ENCODE results near the gene CSTPP1.

CSTPP1 gene

DNA sequence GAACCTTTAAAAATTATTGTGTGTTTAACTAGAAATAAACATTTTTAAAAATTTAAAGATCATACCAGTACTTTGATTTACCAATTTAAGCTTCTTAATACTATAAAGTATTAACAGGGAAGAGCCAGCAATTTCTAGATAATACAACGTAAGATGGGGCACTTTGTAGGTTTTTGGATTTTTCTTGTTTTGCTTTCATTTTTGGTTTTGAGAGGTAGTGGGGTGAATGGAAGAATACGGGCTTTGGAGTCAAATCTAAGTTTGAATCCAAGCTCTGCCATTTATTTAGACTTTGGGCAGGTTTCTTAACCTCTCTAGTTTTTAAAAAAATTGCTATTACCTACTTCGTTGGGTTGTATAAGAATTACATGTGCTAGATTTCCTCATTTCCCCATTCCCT is 44.9 kb downstream of the CSTPP1 start:
- Histone ChIP-seq H3K14ac (ENCODE audit: low read length) (no peak overlapping the region), H2BK120ac (ENCODE audit: low read depth, low read length) (no peak overlapping the region)
- WGBS, 2 donors (ENCODE audit: extremely low coverage in 2 of 2, insufficient read length in 2 of 2, insufficient replicate concordance in 1 of 2), result no CpG with 5 or more reads among the region's 3 CpGs

DNA sequence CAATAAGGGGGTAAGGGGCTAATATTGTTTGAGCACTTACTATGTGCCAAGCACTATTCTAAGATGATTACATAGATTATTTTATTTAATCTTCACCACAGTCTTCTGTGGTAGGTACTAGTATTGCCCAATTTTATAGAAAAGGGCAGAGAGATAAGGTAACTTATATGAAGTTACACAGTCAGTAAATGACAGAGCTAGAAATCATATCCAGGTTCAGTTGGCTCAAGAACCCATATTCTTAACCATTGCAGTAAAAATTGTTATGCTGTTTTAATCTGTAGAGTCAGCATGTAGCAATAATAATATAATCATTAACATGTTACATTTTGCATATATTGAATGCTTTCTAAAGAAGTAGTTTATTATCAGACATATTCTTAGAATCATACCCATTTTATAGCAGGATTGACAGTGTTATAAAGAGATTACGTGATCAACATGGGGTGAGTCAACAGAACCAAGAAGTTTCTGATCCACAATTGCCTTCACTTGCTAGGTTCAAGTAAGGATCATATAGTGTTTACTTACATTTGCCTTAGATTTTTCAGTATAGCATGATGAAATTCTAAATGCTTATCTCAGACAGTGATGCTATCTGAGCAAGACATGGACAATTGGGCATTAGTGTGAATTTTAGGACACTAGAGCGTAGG is 46.4 kb downstream of the CSTPP1 start:
- Histone ChIP-seq H3K4me3 (ENCODE audit: low read length in 2 of 2) (no peak overlapping the region), H3K23ac (ENCODE audit: low read depth, low read length, poor library complexity) (no peak overlapping the region), H3K27ac (replicated peaks; ENCODE audit: low read length) (no peak overlapping the region), H3K9ac (ENCODE audit: low read depth, low read length, poor library complexity) (no peak overlapping the region), H3K79me1 (ENCODE audit: low read depth, low read length) (no peaks in the 10 kb centered on the region), H2BK5ac (ENCODE audit: low read length) (no peak overlapping the region), H2BK12ac (ENCODE audit: low read length) (no peak overlapping the region), H3K36me3 (replicated peaks in 1 of 2; ENCODE audit: control insufficient read depth in 2 of 2, insufficient read depth in 2 of 2, low read length in 2 of 2) (peaks cover 0 to 12% of the 10 kb centered on the region in 2 donors), H3K9me3 (replicated peaks in 1 of 2; ENCODE audit: control insufficient read depth in 2 of 2, insufficient read depth in 1 of 2, low read depth in 1 of 2, low read length in 2 of 2) (no peaks in the 10 kb centered on the region), H2BK15ac (ENCODE audit: low read length) (no peak overlapping the region), H3K27me3 (ENCODE audit: control insufficient read depth in 3 of 3, insufficient read depth in 3 of 3, low read depth in 1 of 3, low read length in 3 of 3) (no peaks in the 10 kb centered on the region), H2AK5ac (ENCODE audit: low read depth, low read length) (no peak overlapping the region), H2BK120ac (ENCODE audit: low read depth, low read length) (no peak overlapping the region), H2AFZ (ENCODE audit: low read length) (no peak overlapping the region), H3K4me2 (ENCODE audit: insufficient read depth, low read length, poor library complexity, severe bottlenecking) (no peak overlapping the region), H3K4ac (ENCODE audit: low read length) (no peak overlapping the region), H3K14ac (ENCODE audit: low read length) (no peak overlapping the region), H4K8ac (ENCODE audit: low read depth, low read length) (no peak overlapping the region), H4K91ac (ENCODE audit: low read depth, low read length, poor library complexity) (no peak overlapping the region), H3K4me1 (ENCODE audit: control insufficient read depth in 2 of 2, insufficient read depth in 1 of 2, low read depth in 1 of 2, low read length in 2 of 2) (peaks cover 0 to 4% of the 10 kb centered on the region in 2 donors), H3K18ac (ENCODE audit: low read length) (no peak overlapping the region)
- WGBS, 2 donors (ENCODE audit: extremely low coverage in 2 of 2, insufficient read length in 2 of 2, insufficient replicate concordance in 1 of 2), result no CpG with 5 or more reads among the region's 2 CpGs
- no peak for DNase-seq (ENCODE audit: low spot score)

More for the DNA sequence above, 44.9 kb downstream of the CSTPP1 start:
- Histone ChIP-seq H3K4ac (ENCODE audit: low read length) (no peak overlapping the region), H2BK15ac (ENCODE audit: low read length) (no peak overlapping the region), H3K4me2 (ENCODE audit: insufficient read depth, low read length, poor library complexity, severe bottlenecking) (no peak overlapping the region), H2BK5ac (ENCODE audit: low read length) (no peak overlapping the region), H2AFZ (ENCODE audit: low read length) (no peak overlapping the region), H3K18ac (ENCODE audit: low read length) (no peak overlapping the region), H3K4me1 (ENCODE audit: control insufficient read depth in 2 of 2, insufficient read depth in 1 of 2, low read depth in 1 of 2, low read length in 2 of 2) (peaks cover 6 to 13% of the 10 kb centered on the region in 2 donors), H3K36me3 (replicated peaks in 1 of 2; ENCODE audit: control insufficient read depth in 2 of 2, insufficient read depth in 2 of 2, low read length in 2 of 2) (no peaks in the 10 kb centered on the region), H3K9me3 (replicated peaks in 1 of 2; ENCODE audit: control insufficient read depth in 2 of 2, insufficient read depth in 1 of 2, low read depth in 1 of 2, low read length in 2 of 2) (no peaks in the 10 kb centered on the region), H3K79me1 (ENCODE audit: low read depth, low read length) (no peaks in the 10 kb centered on the region), H3K27me3 (ENCODE audit: control insufficient read depth in 3 of 3, insufficient read depth in 3 of 3, low read depth in 1 of 3, low read length in 3 of 3) (no peaks in the 10 kb centered on the region), H3K4me3 (ENCODE audit: low read length in 2 of 2) (no peak overlapping the region), H4K8ac (ENCODE audit: low read depth, low read length) (no peak overlapping the region), H2AK5ac (ENCODE audit: low read depth, low read length) (no peak overlapping the region), H3K9ac (ENCODE audit: low read depth, low read length, poor library complexity) (no peak overlapping the region), H4K91ac (ENCODE audit: low read depth, low read length, poor library complexity) (no peak overlapping the region), H2BK12ac (ENCODE audit: low read length) (no peak overlapping the region), H3K23ac (ENCODE audit: low read depth, low read length, poor library complexity) (no peak overlapping the region), H3K27ac (replicated peaks; ENCODE audit: low read length) (no peak overlapping the region)
- no peak for DNase-seq (ENCODE audit: low spot score)

DNA sequence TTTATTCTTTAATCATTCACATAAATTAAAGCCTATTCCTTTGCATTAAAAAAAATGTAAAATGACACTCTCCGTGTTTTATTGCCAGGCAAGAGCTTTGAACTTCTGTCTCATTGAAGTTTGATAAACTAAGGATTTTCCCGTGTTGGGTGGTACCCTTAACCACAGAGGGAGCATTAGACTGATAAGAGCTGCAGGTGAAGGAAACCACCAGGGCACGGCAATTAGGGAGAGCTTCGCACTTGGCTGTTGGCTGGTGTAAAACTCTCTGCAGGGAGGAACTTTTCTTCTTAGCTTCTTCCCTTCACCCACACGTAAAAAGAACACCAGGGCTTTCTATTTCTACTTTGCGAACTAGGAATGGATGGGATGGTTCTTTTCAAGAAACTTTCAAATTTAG is 47.0 kb downstream of the CSTPP1 start:
- H3K4me1 ChIP-seq (ENCODE audit: control insufficient read depth in 2 of 2, insufficient read depth in 1 of 2, low read depth in 1 of 2, low read length in 2 of 2), result no peaks in the 10 kb centered on the region
- no peaks in the 10 kb centered on the region for H3K27me3 ChIP-seq (ENCODE audit: control insufficient read depth in 3 of 3, insufficient read depth in 3 of 3, low read depth in 1 of 3, low read length in 3 of 3)
- no peak overlapping the region for H3K4me3 ChIP-seq (ENCODE audit: low read length in 2 of 2)
- H3K4me2 ChIP-seq (ENCODE audit: insufficient read depth, low read length, poor library complexity, severe bottlenecking), result no peak overlapping the region
- H2AK5ac ChIP-seq (ENCODE audit: low read depth, low read length), result no peak overlapping the region
- no peak for DNase-seq (ENCODE audit: low spot score)
- no peak overlapping the region for H3K9ac ChIP-seq (ENCODE audit: low read depth, low read length, poor library complexity)
- no peaks in the 10 kb centered on the region for H3K9me3 ChIP-seq (replicated peaks in 1 of 2; ENCODE audit: control insufficient read depth in 2 of 2, insufficient read depth in 1 of 2, low read depth in 1 of 2, low read length in 2 of 2)
- H2BK12ac ChIP-seq (ENCODE audit: low read length), result no peak overlapping the region
- H3K79me1 ChIP-seq (ENCODE audit: low read depth, low read length), result no peaks in the 10 kb centered on the region
- H2AFZ ChIP-seq (ENCODE audit: low read length), result no peak overlapping the region
- no peak overlapping the region for H2BK15ac ChIP-seq (ENCODE audit: low read length)
- H3K27ac ChIP-seq (replicated peaks; ENCODE audit: low read length), result no peak overlapping the region
- H4K8ac ChIP-seq (ENCODE audit: low read depth, low read length), result no peak overlapping the region
- H3K36me3 ChIP-seq (replicated peaks in 1 of 2; ENCODE audit: control insufficient read depth in 2 of 2, insufficient read depth in 2 of 2, low read length in 2 of 2), result peaks cover 0 to 18% of the 10 kb centered on the region in 2 donors
- no peak overlapping the region for H2BK5ac ChIP-seq (ENCODE audit: low read length)
- no peak overlapping the region for H3K23ac ChIP-seq (ENCODE audit: low read depth, low read length, poor library complexity)
- no peak overlapping the region for H3K14ac ChIP-seq (ENCODE audit: low read length)
- no peak overlapping the region for H2BK120ac ChIP-seq (ENCODE audit: low read depth, low read length)
- H4K91ac ChIP-seq (ENCODE audit: low read depth, low read length, poor library complexity), result no peak overlapping the region
- no peak overlapping the region for H3K18ac ChIP-seq (ENCODE audit: low read length)
- no peak overlapping the region for H3K4ac ChIP-seq (ENCODE audit: low read length)
- WGBS, 2 donors (ENCODE audit: extremely low coverage in 2 of 2, insufficient read length in 2 of 2, insufficient replicate concordance in 1 of 2), result no CpG with 5 or more reads among the region's 6 CpGs

DNA sequence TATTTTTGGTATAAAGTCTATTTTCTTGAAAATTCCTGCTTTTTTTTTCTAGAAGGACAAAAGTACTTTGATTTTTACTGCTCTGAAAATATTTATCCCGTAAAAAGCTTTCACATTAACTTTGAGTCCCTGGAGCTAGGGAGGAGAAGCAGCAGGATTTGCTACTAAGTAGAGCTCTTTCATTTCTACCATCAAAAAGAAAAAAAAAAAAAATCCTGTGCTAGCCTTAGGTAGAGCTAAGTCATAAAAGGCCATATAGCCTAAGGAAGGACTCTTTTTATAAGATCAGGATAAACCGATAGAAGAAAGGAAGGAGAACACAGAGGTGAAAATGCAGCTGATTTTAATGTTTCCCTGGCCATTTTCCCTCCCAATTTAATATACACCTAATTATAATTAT is 48.0 kb downstream of the CSTPP1 start:
- DNase-seq (ENCODE audit: low spot score), result no peak
- H3K79me1 ChIP-seq (ENCODE audit: low read depth, low read length), result no peaks in the 10 kb centered on the region
- no peak overlapping the region for H3K23ac ChIP-seq (ENCODE audit: low read depth, low read length, poor library complexity)
- H2BK120ac ChIP-seq (ENCODE audit: low read depth, low read length), result no peak overlapping the region
- no peak overlapping the region for H2AFZ ChIP-seq (ENCODE audit: low read length)
- no peak overlapping the region for H3K4me3 ChIP-seq (ENCODE audit: low read length in 2 of 2)
- H2BK15ac ChIP-seq (ENCODE audit: low read length), result no peak overlapping the region
- H3K4me1 ChIP-seq (ENCODE audit: control insufficient read depth in 2 of 2, insufficient read depth in 1 of 2, low read depth in 1 of 2, low read length in 2 of 2), result no peaks in the 10 kb centered on the region
- no peak overlapping the region for H3K27ac ChIP-seq (replicated peaks; ENCODE audit: low read length)
- peaks cover 0 to 3% of the 10 kb centered on the region in 2 donors for H3K9me3 ChIP-seq (replicated peaks in 1 of 2; ENCODE audit: control insufficient read depth in 2 of 2, insufficient read depth in 1 of 2, low read depth in 1 of 2, low read length in 2 of 2)
- no peak overlapping the region for H2AK5ac ChIP-seq (ENCODE audit: low read depth, low read length)
- peaks cover 0 to 23% of the 10 kb centered on the region in 2 donors for H3K36me3 ChIP-seq (replicated peaks in 1 of 2; ENCODE audit: control insufficient read depth in 2 of 2, insufficient read depth in 2 of 2, low read length in 2 of 2)
- H2BK12ac ChIP-seq (ENCODE audit: low read length), result no peak overlapping the region
- no peak overlapping the region for H2BK5ac ChIP-seq (ENCODE audit: low read length)
- H3K18ac ChIP-seq (ENCODE audit: low read length), result no peak overlapping the region
- H3K27me3 ChIP-seq (ENCODE audit: control insufficient read depth in 3 of 3, insufficient read depth in 3 of 3, low read depth in 1 of 3, low read length in 3 of 3), result no peaks in the 10 kb centered on the region
- H4K91ac ChIP-seq (ENCODE audit: low read depth, low read length, poor library complexity), result no peak overlapping the region
- no peak overlapping the region for H4K8ac ChIP-seq (ENCODE audit: low read depth, low read length)
- H3K4ac ChIP-seq (ENCODE audit: low read length), result no peak overlapping the region
- no peak overlapping the region for H3K4me2 ChIP-seq (ENCODE audit: insufficient read depth, low read length, poor library complexity, severe bottlenecking)
- no peak overlapping the region for H3K9ac ChIP-seq (ENCODE audit: low read depth, low read length, poor library complexity)
- no CpG with 5 or more reads among the region's 2 CpGs for WGBS, 2 donors (ENCODE audit: extremely low coverage in 2 of 2, insufficient read length in 2 of 2, insufficient replicate concordance in 1 of 2)
- no peak overlapping the region for H3K14ac ChIP-seq (ENCODE audit: low read length)

All from neuronal stem cell (in vitro differentiated cells).